ENCODE results near the gene ANKRD28.

ANKRD28 gene

GRCh38 chr3:15800780-15801179 lies 3.0 kb upstream of the ANKRD28 start:
- H3K4me2 ChIP-seq (ENCODE audit: low read length, poor library complexity, severe bottlenecking) = no peak overlapping the region
- no peak overlapping the region for H3K18ac ChIP-seq (ENCODE audit: low read depth in 1 of 2, low read length in 2 of 2)
- no peaks in the 10 kb centered on the region for H3K36me3 ChIP-seq (ENCODE audit: control insufficient read depth in 1 of 2, insufficient read depth in 2 of 2, low read depth in 1 of 2, low read length in 2 of 2)
- H3K27me3 ChIP-seq (ENCODE audit: control insufficient read depth in 1 of 2, insufficient read depth in 1 of 2, low read length in 2 of 2) = no peaks in the 10 kb centered on the region
- H2AK5ac ChIP-seq (ENCODE audit: low read length, severe bottlenecking) = no peak overlapping the region
- H3K27ac ChIP-seq (ENCODE audit: low read length, poor library complexity, severe bottlenecking) = no peak overlapping the region
- H3K23ac ChIP-seq (ENCODE audit: low read length in 2 of 2) = no peak overlapping the region
- peak overlapping the region; percentile 18 for H3K9ac ChIP-seq (ENCODE audit: low read length)
- H3K4ac ChIP-seq (ENCODE audit: low read depth in 1 of 2, low read length in 2 of 2) = no peak overlapping the region
- no peak overlapping the region for H3K14ac ChIP-seq (ENCODE audit: low read length in 2 of 2)
- no peak overlapping the region for H2BK120ac ChIP-seq (ENCODE audit: low read depth, low read length)
- H3K4me1 ChIP-seq (ENCODE audit: control insufficient read depth, insufficient read depth, low read depth, low read length) = no peaks in the 10 kb centered on the region
- no peaks in the 10 kb centered on the region for H3K9me3 ChIP-seq (ENCODE audit: control insufficient read depth, low read length)
- H2BK15ac ChIP-seq (ENCODE audit: low read depth, poor library complexity, severe bottlenecking) = no peak overlapping the region
- H4K8ac ChIP-seq (ENCODE audit: low read length) = no peak overlapping the region
- no peak overlapping the region for H2AFZ ChIP-seq (ENCODE audit: low read depth, low read length)
- H3K79me1 ChIP-seq (replicated peaks; ENCODE audit: low read length, poor library complexity, severe bottlenecking) = no peaks in the 10 kb centered on the region
- DNase-seq = no peak
- H3K4me3 ChIP-seq (ENCODE audit: insufficient read depth in 1 of 2, low read depth in 1 of 2, low read length in 2 of 2) = no peak overlapping the region
- H2BK12ac ChIP-seq (ENCODE audit: low read length in 2 of 2) = no peak overlapping the region
- H4K91ac ChIP-seq (ENCODE audit: low read length) = no peak overlapping the region
- no peak overlapping the region for H2BK5ac ChIP-seq (ENCODE audit: low read depth, low read length, poor library complexity, severe bottlenecking)

DNA sequence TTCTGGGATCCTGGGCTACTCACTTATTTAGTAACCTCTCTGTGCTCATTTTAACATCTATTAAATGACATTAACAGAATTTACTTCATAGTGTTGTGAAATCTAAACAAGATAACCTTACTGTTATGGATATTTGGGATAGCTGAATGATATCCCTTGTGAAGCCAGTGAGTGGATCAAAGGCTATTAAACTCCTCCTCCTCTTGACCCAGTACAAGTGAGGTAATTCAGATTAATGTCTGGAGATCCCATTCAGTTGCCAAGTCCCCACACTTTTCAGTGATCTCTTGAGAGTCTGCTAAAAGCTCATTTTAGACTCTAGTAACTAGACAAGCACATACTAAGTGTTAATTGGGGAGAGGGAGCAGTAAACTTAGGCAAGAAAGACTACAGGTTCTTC lies 2.5 kb upstream of the ANKRD28 start:
- Histone ChIP-seq H2AFZ (ENCODE audit: low read depth, low read length) (no peak overlapping the region), H2BK15ac (ENCODE audit: low read depth, poor library complexity, severe bottlenecking) (no peak overlapping the region), H3K9me3 (ENCODE audit: control insufficient read depth, low read length) (no peaks in the 10 kb centered on the region), H3K4me2 (ENCODE audit: low read length, poor library complexity, severe bottlenecking) (no peak overlapping the region), H3K79me1 (replicated peaks; ENCODE audit: low read length, poor library complexity, severe bottlenecking) (no peaks in the 10 kb centered on the region), H4K91ac (ENCODE audit: low read length) (no peak overlapping the region), H3K27me3 (ENCODE audit: control insufficient read depth in 1 of 2, insufficient read depth in 1 of 2, low read length in 2 of 2) (no peaks in the 10 kb centered on the region), H3K18ac (ENCODE audit: low read depth in 1 of 2, low read length in 2 of 2) (no peak overlapping the region), H3K4me3 (ENCODE audit: insufficient read depth in 1 of 2, low read depth in 1 of 2, low read length in 2 of 2) (no peak overlapping the region), H3K4ac (ENCODE audit: low read depth in 1 of 2, low read length in 2 of 2) (no peak overlapping the region), H3K14ac (ENCODE audit: low read length in 2 of 2) (no peak overlapping the region), H3K9ac (ENCODE audit: low read length) (peak overlapping the region; percentile 18), H3K23ac (ENCODE audit: low read length in 2 of 2) (no peak overlapping the region), H3K27ac (ENCODE audit: low read length, poor library complexity, severe bottlenecking) (no peak overlapping the region), H2AK5ac (ENCODE audit: low read length, severe bottlenecking) (no peak overlapping the region), H2BK120ac (ENCODE audit: low read depth, low read length) (no peak overlapping the region), H3K4me1 (ENCODE audit: control insufficient read depth, insufficient read depth, low read depth, low read length) (no peaks in the 10 kb centered on the region), H3K36me3 (ENCODE audit: control insufficient read depth in 1 of 2, insufficient read depth in 2 of 2, low read depth in 1 of 2, low read length in 2 of 2) (no peaks in the 10 kb centered on the region), H4K8ac (ENCODE audit: low read length) (no peak overlapping the region), H2BK5ac (ENCODE audit: low read depth, low read length, poor library complexity, severe bottlenecking) (no peak overlapping the region), H2BK12ac (ENCODE audit: low read length in 2 of 2) (no peak overlapping the region)
- peak; percentile 33 for DNase-seq

DNA sequence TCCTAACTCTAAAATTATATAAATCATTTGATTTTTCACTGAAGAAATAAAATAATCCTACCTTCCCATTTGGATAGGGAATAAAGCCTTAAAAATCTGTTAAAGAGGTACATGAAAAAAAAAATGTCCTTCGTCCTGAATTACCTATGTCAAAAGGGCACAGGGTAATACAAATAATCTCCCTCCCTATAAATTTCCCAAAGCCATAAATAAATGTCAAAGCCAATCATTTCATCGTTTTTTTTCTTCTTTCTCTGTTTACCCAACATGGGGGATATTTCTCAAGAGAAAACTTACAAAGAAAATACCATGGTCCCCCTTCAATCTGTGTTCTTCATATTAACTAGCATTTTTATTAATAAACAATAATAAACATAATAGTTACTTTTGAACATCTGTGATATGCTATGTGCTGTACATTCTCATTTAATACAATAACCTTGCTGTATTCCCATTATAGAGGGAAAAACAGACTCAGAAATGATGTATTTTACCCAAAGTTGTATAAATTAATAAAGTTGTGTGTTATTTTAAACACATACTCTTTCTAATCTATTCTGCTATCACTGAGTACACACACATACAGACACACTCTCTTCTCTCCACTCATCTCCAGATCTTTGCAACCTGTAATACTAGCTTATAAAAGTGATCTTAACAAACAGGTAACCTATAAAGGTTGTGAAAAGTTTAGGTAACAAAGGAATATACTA lies 910 bp upstream of the ANKRD28 start:
- Histone ChIP-seq H3K36me3 (ENCODE audit: control insufficient read depth in 1 of 2, insufficient read depth in 2 of 2, low read depth in 1 of 2, low read length in 2 of 2) (peaks cover 0 to 4% of the 10 kb centered on the region in 2 experiments), H2BK12ac (ENCODE audit: low read length in 2 of 2) (no peak overlapping the region), H3K23ac (ENCODE audit: low read length in 2 of 2) (no peak overlapping the region), H3K4me3 (ENCODE audit: insufficient read depth in 1 of 2, low read depth in 1 of 2, low read length in 2 of 2) (peak overlapping the region in 1 of 2 experiments; percentile 89), H4K91ac (ENCODE audit: low read length) (no peak overlapping the region), H3K9ac (ENCODE audit: low read length) (peak overlapping the region; percentile 99), H3K27me3 (ENCODE audit: control insufficient read depth in 1 of 2, insufficient read depth in 1 of 2, low read length in 2 of 2) (no peaks in the 10 kb centered on the region), H2AK5ac (ENCODE audit: low read length, severe bottlenecking) (no peak overlapping the region), H3K9me3 (ENCODE audit: control insufficient read depth, low read length) (no peaks in the 10 kb centered on the region), H3K4me2 (ENCODE audit: low read length, poor library complexity, severe bottlenecking) (no peak overlapping the region), H2AFZ (ENCODE audit: low read depth, low read length) (no peak overlapping the region), H3K14ac (ENCODE audit: low read length in 2 of 2) (no peak overlapping the region), H3K4ac (ENCODE audit: low read depth in 1 of 2, low read length in 2 of 2) (no peak overlapping the region), H4K8ac (ENCODE audit: low read length) (no peak overlapping the region), H2BK15ac (ENCODE audit: low read depth, poor library complexity, severe bottlenecking) (no peak overlapping the region), H3K27ac (ENCODE audit: low read length, poor library complexity, severe bottlenecking) (peak overlapping the region; percentile 65), H3K4me1 (ENCODE audit: control insufficient read depth, insufficient read depth, low read depth, low read length) (no peaks in the 10 kb centered on the region), H2BK120ac (ENCODE audit: low read depth, low read length) (no peak overlapping the region), H2BK5ac (ENCODE audit: low read depth, low read length, poor library complexity, severe bottlenecking) (no peak overlapping the region), H3K18ac (ENCODE audit: low read depth in 1 of 2, low read length in 2 of 2) (no peak overlapping the region), H3K79me1 (replicated peaks; ENCODE audit: low read length, poor library complexity, severe bottlenecking) (no peaks in the 10 kb centered on the region)
- WGBS = 4% methylated on average over 2 of the region's 2 CpGs
- no peak for DNase-seq

- H2BK12ac ChIP-seq (ENCODE audit: low read length in 2 of 2) = peak overlapping the region in 1 of 2 experiments; percentile 94
- H2BK5ac ChIP-seq (ENCODE audit: low read depth, low read length, poor library complexity, severe bottlenecking) = no peak overlapping the region
- peak overlapping the region; percentile 66 to 93 for H3K4ac ChIP-seq (ENCODE audit: low read depth in 1 of 2, low read length in 2 of 2)
- H2AK5ac ChIP-seq (ENCODE audit: low read length, severe bottlenecking) = peak overlapping the region; percentile 70
- H3K27ac ChIP-seq (ENCODE audit: low read length, poor library complexity, severe bottlenecking) = peak overlapping the region; percentile 99
- WGBS = 0% methylated on average over 4 of the region's 5 CpGs
- H4K8ac ChIP-seq (ENCODE audit: low read length) = peak overlapping the region; percentile 86
- no peak overlapping the region for H2BK15ac ChIP-seq (ENCODE audit: low read depth, poor library complexity, severe bottlenecking)
- peak overlapping the region; percentile 92 for H3K4me2 ChIP-seq (ENCODE audit: low read length, poor library complexity, severe bottlenecking)
- H3K79me1 ChIP-seq (replicated peaks; ENCODE audit: low read length, poor library complexity, severe bottlenecking) = no peaks in the 10 kb centered on the region
- no peaks in the 10 kb centered on the region for H3K4me1 ChIP-seq (ENCODE audit: control insufficient read depth, insufficient read depth, low read depth, low read length)
- H3K9ac ChIP-seq (ENCODE audit: low read length) = peak overlapping the region; percentile 99
- peak overlapping the region in 1 of 2 experiments; percentile 89 for H3K4me3 ChIP-seq (ENCODE audit: insufficient read depth in 1 of 2, low read depth in 1 of 2, low read length in 2 of 2)
- peak overlapping the region in 1 of 2 experiments; percentile 96 for H3K14ac ChIP-seq (ENCODE audit: low read length in 2 of 2)
- H4K91ac ChIP-seq (ENCODE audit: low read length) = peak overlapping the region; percentile 57
- DNase-seq = peak; percentile 86
- H2AFZ ChIP-seq (ENCODE audit: low read depth, low read length) = no peak overlapping the region
- peaks cover 0 to 21% of the 10 kb centered on the region in 2 experiments for H3K36me3 ChIP-seq (ENCODE audit: control insufficient read depth in 1 of 2, insufficient read depth in 2 of 2, low read depth in 1 of 2, low read length in 2 of 2)
- peak overlapping the region; percentile 82 to 97 for H3K18ac ChIP-seq (ENCODE audit: low read depth in 1 of 2, low read length in 2 of 2)
- H2BK120ac ChIP-seq (ENCODE audit: low read depth, low read length) = peak overlapping the region; percentile 92
- H3K27me3 ChIP-seq (ENCODE audit: control insufficient read depth in 1 of 2, insufficient read depth in 1 of 2, low read length in 2 of 2) = no peaks in the 10 kb centered on the region
- H3K9me3 ChIP-seq (ENCODE audit: control insufficient read depth, low read length) = no peaks in the 10 kb centered on the region
- no peak overlapping the region for H3K23ac ChIP-seq (ENCODE audit: low read length in 2 of 2)
Observed at GRCh38 chr3:15796771-15797641, 773 bp downstream of the ANKRD28 start.

All from mesenchymal stem cell (in vitro differentiated cells and primary cell).